ENCODE measurements around the gene PALM2AKAP2. TPM values are rescaled to one million over a fixed set of nuclear protein-coding genes. Genes with fewer than 3 reads are reported as not detected.

The PALM2AKAP2 gene
- not detected in 2 replicates for total RNA-seq (2014; rRNA removed; shearing (Covaris generic); ENCODE audit: low replicate concordance)

DNA sequence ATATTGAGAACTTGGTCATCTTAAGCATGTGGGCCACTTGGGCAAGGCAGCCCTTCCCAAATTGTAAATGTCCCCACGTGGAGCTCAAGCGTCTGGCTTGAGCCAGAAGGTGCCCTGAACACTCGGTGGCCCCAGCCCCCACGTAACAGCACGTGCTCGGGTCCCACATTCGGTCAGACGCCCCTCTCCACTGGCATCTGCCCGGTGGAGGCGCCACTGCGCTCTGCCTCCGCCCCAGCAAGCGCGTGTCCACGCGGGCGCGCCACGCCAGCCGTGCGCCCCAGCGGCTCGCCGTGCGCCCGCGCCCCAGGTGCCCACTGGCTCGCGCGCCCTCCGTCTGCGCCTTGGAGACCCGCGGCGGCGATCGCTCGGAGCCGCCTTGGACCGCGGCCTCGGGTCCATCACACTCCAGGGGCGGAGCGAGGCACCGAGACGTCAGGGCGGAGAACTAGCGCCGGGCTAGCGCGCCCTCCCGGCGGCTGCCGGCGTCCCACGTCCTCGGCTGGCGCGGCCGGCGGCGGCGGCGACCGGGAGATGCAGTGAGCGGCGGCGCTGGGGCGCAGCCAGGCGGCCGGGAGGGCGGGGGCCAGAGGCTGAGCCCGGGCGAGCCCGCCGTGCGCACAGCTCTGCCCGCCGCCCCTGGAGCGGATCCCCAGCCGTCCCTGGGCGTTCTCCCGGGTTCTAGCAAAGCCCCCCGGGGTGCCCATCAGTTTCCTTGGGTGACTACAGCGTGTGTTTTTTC is at the start of gene PALM2AKAP2:
Gene PALM2AKAP2, plus strand, starts transcription at position 488 of the 742 bp plus-strand sequence. CDS start 291 bp downstream, outside the sequence.
- no peaks in the 10 kb centered on the region for H3K27me3 ChIP-seq (ENCODE audit: low read length)
- no peak for DNase-seq
- no peaks in the 10 kb centered on the region for H3K79me2 ChIP-seq (ENCODE audit: low read length)
- H3K9me2 ChIP-seq (replicated peaks; ENCODE audit: insufficient read depth, low read length), result no peaks in the 10 kb centered on the region
- no peak within 1 kb of the TSS for H2AFZ ChIP-seq (ENCODE audit: low read length)
- no peak within 1 kb of the TSS for H3K27ac ChIP-seq (ENCODE audit: low read length)
- no peaks in the 10 kb centered on the region for H3K9me3 ChIP-seq (ENCODE audit: low read length)
- H3K9ac ChIP-seq (ENCODE audit: low read length), result no peak within 1 kb of the TSS
- H3K4me3 ChIP-seq (ENCODE audit: low read length), result no peak within 1 kb of the TSS
- H3K36me3 ChIP-seq (ENCODE audit: insufficient read depth, low read length), result no peaks in the 10 kb centered on the region
- no peaks in the 10 kb centered on the region for H3K4me1 ChIP-seq (ENCODE audit: low read length)
- no peak within 1 kb of the TSS for H3K4me2 ChIP-seq (ENCODE audit: low read depth, low read length, poor library complexity, severe bottlenecking)
- no peaks in the 10 kb centered on the region; the same call in 1 of the 2 replicates for H4K20me1 ChIP-seq (ENCODE audit: insufficient read depth, low read depth, low read length)

DNA sequence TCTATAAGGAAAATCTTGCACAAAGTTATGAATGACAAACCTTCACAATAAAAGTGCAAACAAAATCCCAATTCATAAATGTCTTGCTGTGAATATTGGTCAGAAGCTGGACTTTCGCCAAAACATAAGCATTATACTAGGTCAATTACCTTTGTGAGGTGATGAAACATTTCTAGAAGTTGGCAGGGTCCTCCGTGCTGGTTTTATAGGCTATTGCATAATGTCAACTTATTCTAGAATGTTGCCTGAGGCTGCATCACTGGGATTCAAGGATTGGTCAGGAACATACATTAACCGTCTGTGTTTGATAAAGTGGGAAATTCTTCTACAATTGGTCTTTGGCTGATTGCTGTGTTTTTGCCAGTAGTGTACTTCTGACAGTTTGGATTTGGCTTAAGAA is 49.8 kb upstream of the PALM2AKAP2 start:
- no peak overlapping the region for H3K4me2 ChIP-seq (ENCODE audit: low read depth, low read length, poor library complexity, severe bottlenecking)
- no peaks in the 10 kb centered on the region for H3K9me2 ChIP-seq (replicated peaks; ENCODE audit: insufficient read depth, low read length)
- H3K27me3 ChIP-seq (ENCODE audit: low read length), result 0 out of 2 replicates have a peak, but pooled peaks cover 2% of the 10 kb centered on the region
- no peaks in the 10 kb centered on the region for H3K9me3 ChIP-seq (ENCODE audit: low read length)
- H3K9ac ChIP-seq (ENCODE audit: low read length), result no peak overlapping the region
- H2AFZ ChIP-seq (ENCODE audit: low read length), result no peak overlapping the region
- no peaks in the 10 kb centered on the region for H4K20me1 ChIP-seq (ENCODE audit: insufficient read depth, low read depth, low read length)
- H3K79me2 ChIP-seq (ENCODE audit: low read length), result no peaks in the 10 kb centered on the region
- H3K27ac ChIP-seq (ENCODE audit: low read length), result no peak overlapping the region
- no peaks in the 10 kb centered on the region for H3K36me3 ChIP-seq (ENCODE audit: insufficient read depth, low read length)
- no peak for DNase-seq
- H3K4me1 ChIP-seq (ENCODE audit: low read length), result no peaks in the 10 kb centered on the region
- H3K4me3 ChIP-seq (ENCODE audit: low read length), result no peak overlapping the region

DNA sequence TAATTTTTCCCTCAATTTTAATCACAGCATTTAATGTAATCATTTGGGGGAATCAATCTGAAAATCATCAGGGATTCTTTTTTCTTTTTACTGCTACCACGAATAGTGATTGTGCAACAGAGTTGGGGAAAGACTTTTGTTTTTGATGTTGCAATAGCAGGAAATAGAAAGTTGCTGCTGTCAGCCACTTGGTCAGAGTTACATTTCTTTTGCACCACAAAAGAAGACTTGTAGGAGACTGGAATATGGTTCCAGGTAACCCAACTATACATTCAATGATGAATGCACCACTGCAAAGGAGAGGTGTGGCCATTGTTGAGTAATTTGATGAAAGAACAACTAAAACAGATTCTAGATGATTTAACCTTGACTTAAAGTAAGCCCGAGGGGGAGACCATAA is 46.3 kb upstream of the PALM2AKAP2 start:
- H3K9me2 ChIP-seq (replicated peaks; ENCODE audit: insufficient read depth, low read length), result no peaks in the 10 kb centered on the region
- no peak overlapping the region for H3K4me2 ChIP-seq (ENCODE audit: low read depth, low read length, poor library complexity, severe bottlenecking)
- H3K79me2 ChIP-seq (ENCODE audit: low read length), result no peaks in the 10 kb centered on the region
- H3K36me3 ChIP-seq (ENCODE audit: insufficient read depth, low read length), result no peaks in the 10 kb centered on the region
- H3K27ac ChIP-seq (ENCODE audit: low read length), result no peak overlapping the region
- no peak for DNase-seq
- H2AFZ ChIP-seq (ENCODE audit: low read length), result no peak overlapping the region
- no peak overlapping the region for H3K9ac ChIP-seq (ENCODE audit: low read length)
- no peaks in the 10 kb centered on the region for H4K20me1 ChIP-seq (ENCODE audit: insufficient read depth, low read depth, low read length)
- no peaks in the 10 kb centered on the region for H3K4me1 ChIP-seq (ENCODE audit: low read length)
- no peaks in the 10 kb centered on the region for H3K9me3 ChIP-seq (ENCODE audit: low read length)
- no peak overlapping the region for H3K4me3 ChIP-seq (ENCODE audit: low read length)
- H3K27me3 ChIP-seq (ENCODE audit: low read length), result no peaks in the 10 kb centered on the region

DNA sequence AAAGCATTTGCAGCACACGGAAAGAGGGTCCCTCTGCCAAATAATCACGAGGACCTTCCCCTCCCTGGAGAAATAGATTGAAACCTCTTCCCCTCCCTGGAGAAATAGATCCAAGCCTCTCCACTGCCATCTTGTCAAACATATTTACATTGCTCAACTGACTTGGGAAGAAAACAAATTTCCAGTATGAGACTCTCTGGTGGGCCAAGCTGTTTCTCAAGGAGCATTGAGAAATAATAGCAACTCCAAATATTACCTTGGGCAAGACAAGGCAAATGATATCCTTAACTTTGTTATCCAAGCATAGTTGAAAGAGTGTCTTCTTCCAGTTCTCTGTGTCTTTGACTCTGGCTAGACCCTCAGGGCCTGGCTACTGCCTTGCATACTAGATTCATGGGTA is 45.2 kb upstream of the PALM2AKAP2 start:
- H4K20me1 ChIP-seq (ENCODE audit: insufficient read depth, low read depth, low read length), result no peaks in the 10 kb centered on the region
- H3K79me2 ChIP-seq (ENCODE audit: low read length), result no peaks in the 10 kb centered on the region
- H3K9ac ChIP-seq (ENCODE audit: low read length), result no peak overlapping the region
- no peak for DNase-seq
- no peak overlapping the region for H3K4me3 ChIP-seq (ENCODE audit: low read length)
- H3K27ac ChIP-seq (ENCODE audit: low read length), result no peak overlapping the region
- no peak overlapping the region for H3K4me2 ChIP-seq (ENCODE audit: low read depth, low read length, poor library complexity, severe bottlenecking)
- H3K27me3 ChIP-seq (ENCODE audit: low read length), result no peaks in the 10 kb centered on the region
- H3K4me1 ChIP-seq (ENCODE audit: low read length), result no peaks in the 10 kb centered on the region
- H3K9me2 ChIP-seq (replicated peaks; ENCODE audit: insufficient read depth, low read length), result no peaks in the 10 kb centered on the region
- no peak overlapping the region for H2AFZ ChIP-seq (ENCODE audit: low read length)
- no peaks in the 10 kb centered on the region for H3K9me3 ChIP-seq (ENCODE audit: low read length)
- H3K36me3 ChIP-seq (ENCODE audit: insufficient read depth, low read length), result no peaks in the 10 kb centered on the region

DNA sequence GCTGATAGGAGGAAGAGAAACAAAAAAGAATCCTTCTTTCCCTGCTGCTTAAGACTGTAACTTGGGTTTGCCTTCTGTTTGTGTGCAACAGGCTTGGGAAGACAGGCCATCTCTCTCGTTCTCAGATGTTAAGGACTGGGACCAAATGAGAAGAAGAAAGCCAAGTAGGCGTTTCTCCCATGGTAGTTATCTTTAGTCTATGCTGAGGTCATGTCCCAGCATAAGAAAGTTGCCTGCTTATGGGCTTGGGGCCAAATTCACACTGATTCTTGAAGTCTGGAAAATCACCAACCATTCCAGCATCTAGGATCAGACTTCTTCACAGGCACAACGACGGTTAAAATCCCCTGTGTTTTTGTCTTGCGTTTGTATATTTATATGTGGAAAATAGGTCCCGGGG is 44.2 kb upstream of the PALM2AKAP2 start:
- Histone ChIP-seq H3K9ac (ENCODE audit: low read length) (no peak overlapping the region), H3K4me3 (ENCODE audit: low read length) (no peak overlapping the region), H3K36me3 (ENCODE audit: insufficient read depth, low read length) (no peaks in the 10 kb centered on the region), H3K4me2 (ENCODE audit: low read depth, low read length, poor library complexity, severe bottlenecking) (no peak overlapping the region), H3K27me3 (ENCODE audit: low read length) (no peaks in the 10 kb centered on the region), H3K9me2 (replicated peaks; ENCODE audit: insufficient read depth, low read length) (no peaks in the 10 kb centered on the region), H4K20me1 (ENCODE audit: insufficient read depth, low read depth, low read length) (no peaks in the 10 kb centered on the region), H2AFZ (ENCODE audit: low read length) (no peak overlapping the region), H3K79me2 (ENCODE audit: low read length) (no peaks in the 10 kb centered on the region), H3K4me1 (ENCODE audit: low read length) (no peaks in the 10 kb centered on the region), H3K27ac (ENCODE audit: low read length) (no peak overlapping the region), H3K9me3 (ENCODE audit: low read length) (no peaks in the 10 kb centered on the region)
- no peak for DNase-seq

DNA sequence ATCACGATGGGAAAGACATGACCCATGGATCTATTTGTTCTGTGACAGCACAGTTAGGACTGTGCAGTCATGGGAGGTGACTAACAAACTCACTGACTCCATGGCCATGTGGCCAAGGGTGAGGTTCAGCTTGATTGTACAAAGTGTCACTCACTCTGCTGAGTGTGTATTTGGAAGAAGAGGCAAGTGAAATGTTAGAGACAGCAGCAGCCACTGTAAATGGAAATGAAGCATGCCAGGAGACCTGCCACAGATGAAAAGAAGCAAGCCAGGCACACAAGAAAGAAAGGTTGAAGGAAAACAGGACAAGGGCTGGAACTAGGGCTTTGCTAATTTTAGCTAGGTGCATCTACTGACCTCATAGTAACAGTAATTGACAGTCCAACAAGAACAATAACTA is 42.7 kb upstream of the PALM2AKAP2 start:
- DNase-seq, result no peak
- H3K4me1 ChIP-seq (ENCODE audit: low read length), result no peaks in the 10 kb centered on the region
- H3K4me2 ChIP-seq (ENCODE audit: low read depth, low read length, poor library complexity, severe bottlenecking), result no peak overlapping the region

DNA sequence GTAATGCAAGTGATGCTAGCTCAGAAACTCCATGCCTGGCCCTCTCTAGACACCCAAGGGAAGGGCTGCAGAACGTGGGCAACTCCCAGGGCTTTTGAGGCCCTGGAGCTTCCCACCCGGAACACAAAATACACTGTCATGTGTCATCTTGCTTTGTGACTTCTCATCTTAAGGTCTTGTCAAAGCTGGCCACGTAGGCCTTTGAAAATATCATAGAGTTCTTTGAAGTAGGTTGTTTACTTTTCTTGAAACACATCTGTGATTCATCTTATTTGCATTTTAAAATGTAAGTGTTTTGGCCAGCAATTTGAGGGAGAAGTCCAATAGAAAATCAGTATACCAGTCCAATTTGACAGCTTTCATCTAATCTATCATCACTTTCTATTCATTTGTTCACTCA is 40.2 kb upstream of the PALM2AKAP2 start:
- Histone ChIP-seq H3K79me2 (ENCODE audit: low read length) (no peaks in the 10 kb centered on the region), H2AFZ (ENCODE audit: low read length) (no peak overlapping the region), H3K4me2 (ENCODE audit: low read depth, low read length, poor library complexity, severe bottlenecking) (no peak overlapping the region), H3K9me2 (replicated peaks; ENCODE audit: insufficient read depth, low read length) (no peaks in the 10 kb centered on the region), H3K36me3 (ENCODE audit: insufficient read depth, low read length) (no peaks in the 10 kb centered on the region), H3K4me1 (ENCODE audit: low read length) (no peaks in the 10 kb centered on the region), H3K9me3 (ENCODE audit: low read length) (no peaks in the 10 kb centered on the region), H3K27ac (ENCODE audit: low read length) (no peak overlapping the region), H3K27me3 (ENCODE audit: low read length) (no peaks in the 10 kb centered on the region), H3K4me3 (ENCODE audit: low read length) (no peak overlapping the region), H4K20me1 (ENCODE audit: insufficient read depth, low read depth, low read length) (no peaks in the 10 kb centered on the region), H3K9ac (ENCODE audit: low read length) (no peak overlapping the region)
- DNase-seq, result no peak

More for the DNA sequence above, 42.7 kb upstream of the PALM2AKAP2 start:
- Histone ChIP-seq H3K27ac (ENCODE audit: low read length) (no peak overlapping the region), H3K9me2 (replicated peaks; ENCODE audit: insufficient read depth, low read length) (no peaks in the 10 kb centered on the region), H4K20me1 (ENCODE audit: insufficient read depth, low read depth, low read length) (no peaks in the 10 kb centered on the region), H3K9me3 (ENCODE audit: low read length) (no peaks in the 10 kb centered on the region), H3K36me3 (ENCODE audit: insufficient read depth, low read length) (no peaks in the 10 kb centered on the region), H2AFZ (ENCODE audit: low read length) (no peak overlapping the region), H3K9ac (ENCODE audit: low read length) (no peak overlapping the region), H3K27me3 (ENCODE audit: low read length) (no peaks in the 10 kb centered on the region), H3K4me3 (ENCODE audit: low read length) (no peak overlapping the region), H3K79me2 (ENCODE audit: low read length) (no peaks in the 10 kb centered on the region)

DNA sequence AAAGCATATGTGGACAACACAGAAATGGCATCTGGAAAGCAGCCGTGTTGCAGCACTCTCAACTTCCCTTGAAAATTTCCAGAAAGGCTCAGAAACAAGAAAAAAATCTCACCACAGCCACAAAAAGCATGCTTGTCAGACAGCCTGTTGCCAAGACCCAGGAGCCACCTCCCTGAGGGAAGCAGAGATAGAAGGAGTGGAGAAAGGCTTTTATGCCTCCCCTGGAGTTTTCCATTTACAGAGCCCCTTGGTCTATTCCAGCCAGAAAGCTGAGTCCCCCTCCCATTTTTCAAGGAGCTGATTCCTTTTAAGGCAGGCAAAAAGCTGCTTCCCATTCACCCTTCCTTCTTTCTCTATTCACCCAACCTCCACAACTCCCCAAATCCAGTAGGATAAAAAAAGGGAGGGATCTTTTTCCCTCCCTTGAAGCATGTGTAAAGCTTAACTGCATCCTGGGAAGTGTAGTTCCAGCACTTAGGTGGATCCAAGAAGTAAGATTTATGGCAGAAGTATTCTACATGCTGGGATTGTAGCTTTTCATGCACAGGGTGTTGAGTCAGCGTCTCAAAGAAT is 37.1 kb upstream of the PALM2AKAP2 start:
- H3K27me3 ChIP-seq (ENCODE audit: low read length), result no peaks in the 10 kb centered on the region
- no peaks in the 10 kb centered on the region for H3K9me2 ChIP-seq (replicated peaks; ENCODE audit: insufficient read depth, low read length)
- H2AFZ ChIP-seq (ENCODE audit: low read length), result no peak overlapping the region
- no peak overlapping the region for H3K4me3 ChIP-seq (ENCODE audit: low read length)
- H3K27ac ChIP-seq (ENCODE audit: low read length), result no peak overlapping the region
- H3K9me3 ChIP-seq (ENCODE audit: low read length), result no peaks in the 10 kb centered on the region
- H4K20me1 ChIP-seq (ENCODE audit: insufficient read depth, low read depth, low read length), result no peaks in the 10 kb centered on the region
- H3K4me2 ChIP-seq (ENCODE audit: low read depth, low read length, poor library complexity, severe bottlenecking), result no peak overlapping the region
- H3K79me2 ChIP-seq (ENCODE audit: low read length), result no peaks in the 10 kb centered on the region
- no peaks in the 10 kb centered on the region for H3K4me1 ChIP-seq (ENCODE audit: low read length)
- no peaks in the 10 kb centered on the region for H3K36me3 ChIP-seq (ENCODE audit: insufficient read depth, low read length)
- DNase-seq, result no peak
- H3K9ac ChIP-seq (ENCODE audit: low read length), result no peak overlapping the region

Data from Karpas-422 (cell line).